NCI-H1105 treated with DMSO at 0.1 percent for 48 hours (cell line): Measurements from ENCODE around the gene TRIM15.
"Not testable (repeated sequence)": the region's sequence is repeated elsewhere in the genome, so short reads cannot be mapped to it uniquely, and the experiment has no call there.

Experiments
- DNase-seq: peaks from one replicate; lab custom pipeline; 2025; lab: John Stamatoyannopoulos, UW

The TRIM15 gene

GRCh38 chr6:30198166-30199084, 35.1 kb downstream of the TRIM15 start:
- DNase-seq: no peak

DNA sequence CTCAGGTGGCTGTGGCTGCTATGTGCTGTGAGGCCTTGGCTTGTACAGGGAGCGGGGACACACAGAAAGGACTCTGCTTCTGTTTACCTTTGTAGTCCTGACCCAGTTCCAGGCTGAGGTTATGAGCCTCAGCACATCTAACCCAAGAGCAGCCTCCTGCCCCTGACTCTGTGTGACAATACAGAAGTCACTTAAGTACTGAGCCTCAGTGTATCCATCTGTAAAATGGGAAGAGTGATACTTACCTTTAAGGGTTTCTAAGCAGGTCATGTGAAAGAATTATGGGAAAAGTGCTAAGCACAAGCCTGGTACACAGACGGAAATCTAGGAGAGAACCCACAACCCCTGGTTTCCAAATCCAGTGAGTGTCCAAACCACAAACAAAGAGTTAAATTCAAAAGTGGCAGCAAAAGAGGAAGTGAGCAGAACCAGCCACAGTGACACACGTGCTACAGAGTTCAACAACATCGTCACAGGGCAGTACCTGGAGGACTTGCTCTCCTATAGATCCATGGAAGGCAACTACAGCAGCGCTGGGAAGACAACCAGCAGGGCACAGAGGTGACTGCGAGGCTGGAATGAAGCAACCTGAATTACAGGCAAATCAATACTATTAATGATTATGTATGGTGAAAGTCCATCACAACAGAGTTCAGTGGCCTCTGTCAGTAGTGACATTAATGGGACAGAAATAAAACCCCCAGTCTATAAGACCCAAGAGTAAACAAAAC, 37.4 kb downstream of the TRIM15 start:
- DNase-seq: no peak

DNA sequence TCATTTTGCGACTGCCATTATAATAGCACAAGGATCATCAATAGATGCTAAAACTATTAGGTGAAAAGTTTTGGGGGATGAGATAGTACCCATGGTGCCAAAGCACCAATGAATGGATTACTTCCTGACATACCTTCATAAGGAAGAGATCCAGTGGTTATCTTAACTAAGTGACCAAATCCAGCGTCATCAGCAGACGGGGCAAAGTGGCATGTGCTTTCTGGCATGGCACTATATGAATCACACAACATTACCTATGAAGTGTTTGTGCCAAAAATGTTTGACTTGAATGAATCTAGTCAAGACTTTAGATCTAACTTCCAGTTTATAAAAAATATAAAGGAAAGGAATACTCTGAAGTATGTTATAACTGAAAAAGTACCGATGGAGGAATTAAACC, 39.0 kb downstream of the TRIM15 start:
- no peak for DNase-seq

DNA sequence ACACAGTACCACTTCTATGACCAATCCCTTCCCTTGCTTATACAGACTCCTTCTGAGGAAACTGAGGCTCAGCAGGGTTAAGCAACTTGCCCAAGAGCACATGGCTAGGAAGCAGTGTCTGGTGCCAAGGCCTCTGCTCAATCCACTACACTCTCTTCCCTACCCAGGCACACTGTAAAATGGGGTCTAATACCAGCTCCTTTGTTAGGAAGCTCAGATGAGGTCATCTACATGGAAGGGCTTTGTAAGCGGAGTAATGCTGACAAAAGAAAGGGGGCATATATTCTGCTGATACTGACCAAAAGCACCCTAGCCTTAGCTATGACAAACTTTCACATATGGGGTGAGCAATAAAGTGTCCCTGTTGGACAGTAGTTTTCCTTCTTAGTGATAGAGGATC, 40.8 kb downstream of the TRIM15 start:
- DNase-seq: no peak

DNA sequence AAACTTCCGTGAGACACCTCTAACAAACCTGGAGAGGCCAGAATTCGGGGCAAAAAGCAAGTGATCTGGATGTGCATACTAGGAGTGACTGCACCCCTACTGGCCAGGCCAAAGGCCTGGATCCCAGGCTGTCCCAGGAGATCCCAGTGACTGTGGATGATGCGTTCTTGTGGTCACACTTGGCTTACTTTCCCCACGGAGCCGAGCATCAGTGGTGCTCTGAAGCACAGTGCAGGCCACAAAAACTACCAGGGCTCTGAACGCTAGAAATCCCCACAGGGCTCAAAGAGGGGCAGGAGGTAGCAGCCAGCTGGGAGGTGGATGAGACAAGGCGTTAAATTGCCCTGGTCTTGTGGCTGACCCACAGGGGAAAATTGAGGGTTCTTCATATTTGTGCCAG, 42.8 kb downstream of the TRIM15 start:
- no peak for DNase-seq

DNA sequence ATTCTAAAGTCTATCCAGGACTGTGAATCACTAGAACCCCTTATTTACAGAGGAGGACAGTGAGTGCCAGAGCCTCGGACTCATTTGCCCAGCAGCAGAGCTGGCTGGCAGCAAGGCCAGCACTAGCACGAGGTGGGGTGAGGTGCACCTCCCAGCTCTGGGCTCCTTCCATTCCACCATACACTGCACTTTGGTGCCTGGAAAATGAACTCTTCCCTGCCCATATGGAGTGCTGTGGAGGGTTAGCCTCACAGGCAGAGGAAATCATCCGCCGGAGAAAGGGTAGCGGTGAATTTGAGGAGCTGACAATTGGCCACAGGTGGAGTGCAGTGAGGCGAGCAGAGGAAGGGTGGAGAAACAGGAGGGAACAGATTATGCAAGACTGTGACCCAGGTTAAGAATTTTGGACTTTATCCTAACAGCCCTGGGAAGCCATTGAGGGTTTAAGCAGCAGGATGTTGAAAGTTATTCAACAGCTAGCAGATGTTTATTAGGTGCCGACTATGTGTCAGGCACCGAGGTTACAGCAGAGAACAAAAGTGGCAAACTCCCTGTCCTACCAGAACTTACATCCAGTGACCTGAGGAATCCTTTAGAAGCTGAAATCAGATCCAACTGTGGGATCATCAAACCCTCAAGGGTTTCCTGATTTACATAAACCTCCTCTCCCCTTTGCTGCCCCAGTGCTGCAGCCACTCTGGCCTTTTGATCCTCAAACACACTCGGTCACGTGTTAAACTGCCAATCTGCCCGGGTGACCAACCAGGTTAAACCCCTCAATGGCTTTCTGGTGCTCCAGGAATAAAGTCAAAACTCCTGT, 43.7 kb downstream of the TRIM15 start:
- DNase-seq: no peak

GRCh38 chr6:30207619-30208295, 44.4 kb downstream of the TRIM15 start:
- no peak for DNase-seq

DNA sequence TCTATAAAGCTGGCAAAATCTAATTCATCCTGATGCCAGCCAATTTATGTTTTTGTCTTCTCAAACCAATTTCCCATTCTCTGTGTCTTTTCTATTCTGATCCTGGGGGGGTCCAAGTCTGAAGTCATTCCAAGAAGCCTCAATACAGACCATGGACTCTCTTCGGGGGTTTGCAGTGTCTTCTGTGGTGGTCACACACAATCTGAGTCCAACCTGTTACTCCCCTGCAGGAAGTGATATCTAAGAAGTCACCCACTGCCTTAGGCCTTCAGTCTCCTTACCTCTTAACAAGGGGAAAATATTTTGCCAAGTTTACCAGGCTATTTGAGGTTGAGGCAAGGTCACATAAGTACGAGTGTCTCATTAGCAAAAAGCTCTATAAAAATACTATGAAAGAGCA, 48.0 kb downstream of the TRIM15 start:
- no peak for DNase-seq

GRCh38 chr6:30211899-30212298, 48.6 kb downstream of the TRIM15 start:
- DNase-seq: no peak

DNA sequence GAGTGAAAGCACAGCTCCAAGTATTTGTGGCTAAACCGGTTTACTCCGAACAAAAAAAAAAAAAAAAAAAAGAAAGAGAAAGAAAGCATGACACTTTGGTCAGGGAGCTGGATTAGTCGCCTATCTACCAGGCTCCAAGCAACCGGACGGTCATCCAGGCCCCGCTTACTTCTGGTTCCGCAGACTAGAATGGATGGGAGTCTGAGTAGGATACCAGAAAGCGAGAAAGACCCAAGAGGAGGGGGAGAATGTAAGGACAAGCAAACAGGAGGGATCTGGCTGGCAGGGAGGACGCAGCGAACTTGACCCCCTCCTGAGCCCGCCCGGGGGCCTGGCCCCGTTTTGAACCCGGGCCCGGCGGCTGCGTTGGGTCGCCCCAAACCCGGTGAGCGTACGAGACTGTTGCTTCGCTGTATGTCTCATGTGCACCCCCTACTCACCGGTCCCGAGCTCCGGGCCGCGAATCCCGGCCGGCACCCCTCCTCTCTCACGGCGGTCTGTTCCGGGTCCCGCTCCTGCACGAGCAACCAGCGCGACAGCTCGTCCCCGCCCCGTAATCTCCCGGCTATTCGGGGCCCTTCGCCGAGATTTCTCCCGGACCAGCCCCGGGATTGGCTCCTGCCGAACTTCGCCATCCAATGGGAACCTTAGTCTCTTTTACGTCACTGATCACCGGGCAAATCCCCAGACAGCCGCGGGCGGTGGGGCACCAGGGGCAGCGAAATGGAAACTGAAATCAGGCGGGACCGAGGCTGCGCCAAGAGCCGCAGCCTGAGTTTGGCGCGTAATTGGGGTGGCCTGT, 49.7 kb downstream of the TRIM15 start, which contains the start of gene TRIM26:
TRIM26 (minus strand) TSS at position 542 of the 802 bp plus-strand sequence. CDS start 14,303 bp downstream, outside the sequence.
- peak; percentile 98 for DNase-seq

GRCh38 chr6:30213667-30213956, 50.3 kb downstream of the TRIM15 start:
- peak; percentile 57 for DNase-seq

DNA sequence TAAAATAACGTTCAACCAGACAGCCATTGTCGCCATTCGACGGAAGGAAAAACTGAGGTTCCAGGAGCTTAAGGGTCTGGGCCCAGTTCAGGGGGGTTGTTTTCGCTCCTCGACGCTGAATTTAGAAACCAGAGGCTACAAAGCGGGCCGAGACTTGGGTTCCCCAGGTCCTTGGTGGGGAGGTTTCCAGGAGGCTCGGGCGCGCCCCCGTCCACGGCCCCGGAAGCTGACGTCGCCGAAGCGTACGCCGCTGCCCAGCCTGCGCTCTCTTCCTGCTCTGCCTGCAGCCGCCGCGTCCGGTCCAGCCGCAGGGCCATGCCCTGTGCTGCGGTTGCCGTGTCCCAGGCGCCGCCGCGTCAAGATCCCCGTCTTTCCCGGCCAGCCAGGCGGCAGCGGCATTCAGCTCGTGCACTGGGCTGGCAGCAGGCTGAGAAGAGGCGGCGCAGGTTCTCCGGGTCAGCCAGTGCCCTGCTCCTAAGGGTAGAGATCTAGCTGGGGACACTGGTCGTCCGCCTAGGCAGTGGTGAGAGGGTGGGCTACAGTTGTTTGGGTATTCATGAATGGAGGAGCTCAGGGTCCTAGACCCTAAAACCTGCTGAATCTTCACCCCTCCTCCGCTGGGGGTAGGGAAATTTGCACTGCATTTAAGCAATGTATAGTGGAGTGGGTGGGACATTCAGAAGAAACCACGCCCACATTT, 50.8 kb downstream of the TRIM15 start:
- DNase-seq: peak; percentile 63

DNA sequence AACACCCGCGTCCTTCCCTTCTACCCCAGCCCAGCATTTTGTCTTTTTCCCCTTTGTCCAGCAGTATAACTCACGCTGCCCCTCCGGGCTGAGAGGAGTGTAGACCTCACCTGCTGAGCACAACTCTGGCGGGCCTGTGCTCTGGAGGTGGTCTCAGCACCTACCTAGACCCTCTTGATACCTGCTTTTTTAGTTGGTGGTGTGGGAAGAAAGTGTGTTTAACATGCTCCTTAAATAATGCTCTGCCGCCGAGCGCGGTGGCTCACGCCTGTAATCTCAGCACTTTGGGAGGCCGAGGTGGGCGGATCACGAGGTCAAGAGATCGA, 51.3 kb downstream of the TRIM15 start:
- DNase-seq: no peak

DNA sequence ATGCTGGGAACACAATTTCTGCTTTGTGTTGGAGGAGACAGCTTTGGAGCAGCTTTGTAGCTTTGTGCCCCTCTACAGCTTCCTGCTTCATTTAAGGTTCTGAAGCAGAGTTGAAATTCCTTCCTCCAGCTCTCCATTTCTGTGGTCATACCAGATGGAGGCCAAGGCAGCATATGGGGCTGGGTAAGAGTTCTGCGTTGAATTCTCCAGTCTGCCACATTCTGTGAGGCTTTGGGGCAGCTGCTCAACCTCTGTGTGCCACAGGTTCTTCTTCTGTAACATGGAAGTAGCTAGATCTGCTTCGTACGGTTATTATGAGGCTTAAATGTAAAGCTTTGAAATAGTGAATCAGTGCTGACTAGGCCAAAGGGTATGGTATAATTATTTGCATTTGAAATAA, 52.8 kb downstream of the TRIM15 start:
- DNase-seq: no peak

DNA sequence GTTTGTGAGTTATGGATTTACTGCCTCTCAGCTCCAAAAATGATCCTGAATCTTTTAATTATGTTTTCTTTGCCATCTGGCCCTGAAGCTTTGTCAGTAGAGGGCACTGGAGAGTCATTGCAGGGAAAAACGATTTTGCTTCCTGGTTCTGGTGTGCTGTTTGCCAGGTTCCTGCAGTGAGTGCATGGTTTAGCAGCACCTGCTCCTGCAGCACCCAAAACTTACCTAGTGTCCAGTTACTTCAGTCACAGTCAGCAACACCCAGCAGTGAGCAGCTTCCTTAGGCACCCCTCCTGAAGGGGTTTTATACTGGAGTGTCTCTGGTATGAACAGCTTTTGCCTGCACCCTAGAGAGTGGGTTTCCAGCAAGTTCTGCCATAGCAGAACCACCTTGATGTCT, 55.9 kb downstream of the TRIM15 start:
- DNase-seq: peak; percentile 62

DNA sequence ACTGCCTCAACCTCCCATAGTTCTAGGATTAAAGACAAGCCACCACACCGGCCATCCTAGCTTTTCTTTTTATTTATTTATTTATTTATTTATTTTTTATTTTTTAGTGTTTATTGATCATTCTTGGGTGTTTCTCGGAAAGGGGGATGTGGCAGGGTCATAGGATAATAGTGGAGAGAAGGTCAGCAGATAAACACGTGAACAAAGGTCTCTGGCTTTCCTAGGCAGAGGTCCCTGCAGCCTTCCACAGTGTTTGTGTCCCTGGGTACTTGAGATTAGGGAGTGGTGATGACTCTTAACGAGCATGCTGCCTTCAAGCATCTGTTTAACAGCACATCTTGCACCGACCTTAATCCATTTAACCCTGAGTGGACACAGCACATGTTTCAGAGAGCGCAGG, 58.0 kb downstream of the TRIM15 start:
- not testable (repeated sequence) for DNase-seq

- not testable (repeated sequence) for DNase-seq
Observed at GRCh38 chr6:30221956-30222355, 58.6 kb downstream of the TRIM15 start.
